ENCODE results near the gene GDPD5.

- TF ChIP-seq PATZ1 (CRISPR knock-in tag; IDR thresholded peaks at IDR 0.05; ENCODE audit: borderline replicate concordance) (no peak), ZNF70 (CRISPR knock-in tag; IDR thresholded peaks at IDR 0.05) (no peak), TCF4 (CRISPR knock-in tag; IDR thresholded peaks at IDR 0.05; ENCODE audit: borderline replicate concordance) (no peak), ZFP3 (CRISPR knock-in tag; IDR thresholded peaks at IDR 0.05) (no peak), GLIS3 (CRISPR knock-in tag; IDR thresholded peaks at IDR 0.05) (no peak), ARNTL (CRISPR knock-in tag; IDR thresholded peaks at IDR 0.05; ENCODE audit: borderline replicate concordance, low read depth) (no peak), CREB5 (CRISPR knock-in tag; IDR thresholded peaks at IDR 0.05; ENCODE audit: low read depth) (no peak), SNAI2 (CRISPR knock-in tag; IDR thresholded peaks at IDR 0.05) (no peak), TSHZ2 (CRISPR knock-in tag; IDR thresholded peaks at IDR 0.05) (no peak), CSRNP3 (CRISPR knock-in tag; IDR thresholded peaks at IDR 0.05) (no peak)
These were observed 69.1 kb downstream of the GDPD5 start for GRCh38 chr11:75456596-75457183.
